NOMO-1 (cell line): ENCODE measurements around the gene GH1.
A peak's percentile ranks its signal among the peaks of the same experiment; 100 is the strongest.
"Not testable (repeated sequence)": the region's sequence is repeated elsewhere in the genome, so short reads cannot be mapped to it uniquely, and the experiment has no call there.

ENCODE experiments used
- DNase-seq, 2 experiments: peaks; one replicate each; lab custom pipeline; 2025; ENCODE audit not compliant: unreplicated experiment in 2 of 2; lab: John Stamatoyannopoulos, UW

GH1 gene

DNA sequence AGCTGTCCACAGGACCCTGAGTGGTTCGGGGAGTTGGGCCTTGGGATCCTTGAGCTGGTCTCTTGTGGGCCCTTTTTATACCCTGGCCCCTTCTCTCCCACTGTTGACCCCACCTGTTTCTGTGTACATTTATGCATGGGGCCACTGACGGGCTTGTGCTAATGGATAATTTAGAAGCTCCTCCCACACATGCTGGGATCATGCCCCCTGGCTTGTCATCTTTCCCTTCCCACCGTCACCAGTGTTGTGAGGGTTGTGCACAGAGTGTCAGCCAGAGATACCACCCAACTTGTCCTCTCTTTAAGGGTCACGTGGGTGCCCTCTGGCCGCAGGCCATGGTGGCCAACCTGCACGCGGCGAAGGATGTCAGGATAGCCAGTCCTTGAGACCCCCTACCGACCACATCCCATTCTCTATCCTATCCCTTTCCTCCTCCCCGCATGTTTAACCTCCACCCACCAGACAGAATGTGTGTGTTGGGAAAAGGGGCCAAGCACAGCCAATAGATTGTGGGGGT is at the start of gene GH1:
Gene GH1, minus strand, starts transcription at position 51 of the 517 bp plus-strand sequence. CDS start 63 bp downstream, outside the sequence.
- DNase-seq = not testable (repeated sequence)

DNA sequence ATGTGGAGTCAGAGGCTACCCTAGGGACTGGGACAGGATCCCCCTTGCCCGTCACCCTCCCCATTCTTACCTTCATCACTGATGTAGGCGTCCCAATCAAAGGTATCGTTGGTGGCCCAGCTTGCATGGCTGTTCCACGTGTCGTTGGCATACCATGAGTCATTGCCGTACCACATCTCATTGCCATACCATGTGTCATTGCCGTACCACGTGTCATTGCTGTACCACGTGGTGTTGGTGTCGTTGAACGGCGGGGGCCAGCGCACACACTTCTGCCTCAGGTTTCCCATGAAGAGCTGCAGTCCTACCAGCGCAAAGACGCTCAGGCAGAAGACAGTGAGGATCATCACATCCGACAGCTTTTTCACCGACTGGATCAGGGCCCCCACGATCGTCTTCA is 49.3 kb upstream of the GH1 start:
- DNase-seq = no peak

DNA sequence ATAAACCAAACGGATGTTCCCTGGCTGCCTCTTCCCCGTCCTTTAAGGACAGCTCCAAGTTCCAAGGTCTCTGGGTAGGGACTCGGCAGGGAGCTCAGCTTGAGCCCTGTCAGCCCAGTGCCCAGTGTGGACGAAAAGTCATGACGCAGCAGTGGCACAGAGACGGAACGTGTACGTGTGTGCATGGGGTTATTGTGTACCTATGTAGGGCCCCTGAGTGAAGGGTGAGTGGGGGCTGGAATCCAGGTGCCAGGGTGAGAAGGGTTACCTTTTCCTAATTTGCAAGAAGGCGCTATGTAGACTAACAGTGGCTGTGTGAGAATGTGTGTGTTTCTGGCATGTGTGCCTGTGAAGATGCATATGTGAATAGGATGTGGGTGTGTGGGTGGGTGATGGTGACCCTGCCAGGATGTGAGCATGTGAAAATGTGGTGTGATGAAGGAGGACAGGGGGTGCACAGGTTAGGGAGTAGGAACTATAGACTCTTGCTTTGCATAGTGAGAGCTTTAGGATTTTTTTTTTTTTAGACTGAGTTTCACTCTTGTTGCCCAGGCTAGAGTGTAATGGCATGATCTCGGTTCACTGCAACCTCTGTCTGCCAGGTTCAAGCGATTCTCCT is 48.1 kb upstream of the GH1 start:
- DNase-seq = no peak

DNA sequence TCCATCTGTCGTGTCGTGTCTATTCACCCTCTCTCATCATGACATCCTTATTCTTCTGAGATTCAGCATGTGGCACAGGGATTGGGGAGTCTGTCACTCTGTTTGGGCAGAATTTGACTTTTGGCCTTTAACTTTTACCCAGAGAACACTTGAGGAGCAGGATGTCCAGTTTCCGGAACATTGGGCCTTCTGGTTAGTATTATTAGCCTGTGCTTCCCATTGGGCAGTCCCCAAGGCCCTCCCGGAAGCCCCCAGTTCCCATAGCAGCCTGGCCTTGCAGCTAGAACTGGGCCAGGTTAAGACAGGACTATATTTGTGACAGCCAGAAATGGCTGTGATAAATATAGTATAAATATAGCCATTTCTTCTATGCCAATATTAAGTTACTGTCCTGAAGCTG is 44.5 kb upstream of the GH1 start:
- no peak for DNase-seq

GRCh38 chr17:63962298-63962744 is 43.7 kb upstream of the GH1 start:
- no peak for DNase-seq

GRCh38 chr17:63961355-63962212 is 42.9 kb upstream of the GH1 start:
- peak; percentile 44 to 47 for DNase-seq

- DNase-seq = no peak
These were observed 41.8 kb upstream of the GH1 start for GRCh38 chr17:63960430-63960829.

DNA sequence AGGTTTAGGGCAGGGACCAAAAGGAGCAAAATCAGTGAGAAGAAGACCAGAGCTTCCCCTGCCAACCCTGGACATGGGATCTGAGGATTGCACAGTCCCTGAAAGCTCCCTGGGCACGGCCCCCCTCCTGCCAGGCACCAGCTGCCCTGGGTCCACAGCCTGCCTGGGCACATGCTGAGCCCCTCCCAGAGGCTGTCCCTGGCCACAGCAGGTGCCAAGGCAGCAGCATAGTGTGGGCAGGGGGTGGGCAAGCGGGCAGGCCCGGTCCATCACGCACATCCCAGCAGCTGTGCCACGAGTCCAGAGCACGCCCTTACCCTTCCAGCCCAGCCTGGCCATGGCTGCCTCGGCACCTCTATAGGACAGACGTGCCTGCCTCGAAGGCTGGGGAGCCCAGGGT is 41.4 kb upstream of the GH1 start:
- no peak for DNase-seq

DNA sequence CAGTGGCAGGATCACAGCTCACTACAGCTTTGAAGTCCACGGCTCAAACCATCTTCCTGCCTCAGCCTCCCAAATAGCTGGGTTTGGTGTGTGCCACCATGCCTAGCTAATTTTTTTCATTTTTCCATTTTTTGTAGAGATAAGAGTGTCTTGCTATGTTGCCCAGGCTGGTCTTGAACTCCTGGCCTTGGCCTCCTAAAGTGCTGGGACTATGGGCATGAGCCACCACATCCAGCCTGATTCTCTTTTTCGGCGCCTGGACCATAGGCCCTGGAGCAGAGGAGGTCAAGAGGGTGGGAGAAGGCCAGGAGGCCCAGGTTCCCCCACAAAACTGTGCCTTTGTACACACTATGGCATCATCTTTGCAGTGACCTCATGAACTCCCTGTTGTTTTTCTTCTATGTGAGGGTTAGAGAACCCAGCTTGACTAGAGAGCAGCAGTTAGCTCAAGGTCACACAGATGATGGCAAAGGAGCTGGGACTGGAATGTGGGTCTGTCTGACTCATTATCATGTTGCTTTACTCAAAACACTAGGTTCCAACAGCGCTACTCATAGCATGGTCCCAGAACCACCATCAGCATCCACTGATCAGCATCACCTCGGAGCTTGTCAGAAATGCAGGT is 37.8 kb upstream of the GH1 start:
- DNase-seq = no peak

DNA sequence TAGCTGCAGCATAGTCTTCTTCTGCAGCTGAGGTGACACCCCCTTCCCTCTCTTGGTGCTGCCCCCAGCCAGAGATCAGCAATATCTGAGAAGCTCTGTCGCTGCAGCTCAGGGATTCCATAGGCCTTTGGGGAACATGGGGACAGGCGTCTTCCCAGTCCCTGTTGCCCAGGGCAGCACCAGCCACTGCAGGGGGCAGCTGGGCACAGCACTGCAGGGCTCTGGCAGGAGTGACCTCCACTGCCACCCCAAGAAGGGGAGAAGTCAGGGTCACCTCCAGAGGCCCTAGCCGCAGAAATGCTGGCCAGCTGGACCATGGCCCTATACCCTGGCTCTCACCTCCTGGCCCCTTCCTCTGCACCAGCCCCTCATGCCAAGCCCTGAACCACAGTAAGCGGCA is 37.2 kb upstream of the GH1 start:
- no peak for DNase-seq

GRCh38 chr17:63955232-63955631 is 36.6 kb upstream of the GH1 start:
- DNase-seq = no peak

GRCh38 chr17:63954402-63955063 is 35.9 kb upstream of the GH1 start:
- DNase-seq = peak in 1 of 2 experiments; percentile 10

DNA sequence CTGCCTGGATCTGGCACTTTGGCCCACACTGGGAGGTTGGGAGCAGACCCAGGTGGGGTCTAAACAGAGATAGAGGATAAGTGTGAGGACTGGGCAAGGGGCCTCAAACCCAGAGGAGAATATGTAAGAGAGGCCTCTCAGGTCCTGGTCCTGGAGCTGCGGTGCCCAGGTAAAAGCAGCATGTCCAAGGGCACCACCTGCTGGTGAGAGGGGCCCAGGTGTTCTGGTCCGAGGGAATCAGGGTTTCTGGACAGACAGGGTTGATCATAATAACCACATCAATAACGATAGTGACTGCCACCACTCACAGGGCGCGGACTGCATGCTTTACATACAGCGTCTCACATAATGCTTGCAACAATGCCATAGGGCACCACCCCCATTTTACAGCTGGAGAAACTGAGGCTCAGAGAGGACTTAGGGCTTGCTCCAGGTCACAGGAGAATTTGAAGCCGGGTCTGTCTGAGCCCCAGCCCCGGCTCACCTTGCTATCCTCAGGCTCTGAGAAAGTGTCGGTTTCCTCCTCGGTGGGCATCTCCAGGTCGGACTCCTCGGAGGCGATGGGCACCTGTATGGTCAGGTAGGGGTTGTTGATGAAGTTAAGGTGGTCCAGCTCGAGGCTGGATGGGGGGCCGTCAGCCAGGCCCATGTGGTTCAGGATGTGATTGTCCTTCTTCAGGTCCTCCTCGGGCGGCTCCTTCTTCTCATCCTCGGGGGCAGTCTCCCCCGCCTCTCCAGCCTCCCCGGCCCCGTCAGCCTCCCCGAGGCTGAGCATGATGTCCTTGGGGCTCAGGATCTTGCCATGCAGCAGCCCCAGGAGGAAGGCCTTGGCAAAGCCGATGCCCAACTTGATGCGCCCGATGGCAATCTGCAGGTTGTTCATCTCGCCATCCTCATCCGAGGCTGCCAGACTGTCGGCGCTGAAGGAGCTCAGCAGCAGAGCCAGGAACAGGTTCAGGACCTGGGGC is 32.6 kb upstream of the GH1 start:
- no peak for DNase-seq

DNA sequence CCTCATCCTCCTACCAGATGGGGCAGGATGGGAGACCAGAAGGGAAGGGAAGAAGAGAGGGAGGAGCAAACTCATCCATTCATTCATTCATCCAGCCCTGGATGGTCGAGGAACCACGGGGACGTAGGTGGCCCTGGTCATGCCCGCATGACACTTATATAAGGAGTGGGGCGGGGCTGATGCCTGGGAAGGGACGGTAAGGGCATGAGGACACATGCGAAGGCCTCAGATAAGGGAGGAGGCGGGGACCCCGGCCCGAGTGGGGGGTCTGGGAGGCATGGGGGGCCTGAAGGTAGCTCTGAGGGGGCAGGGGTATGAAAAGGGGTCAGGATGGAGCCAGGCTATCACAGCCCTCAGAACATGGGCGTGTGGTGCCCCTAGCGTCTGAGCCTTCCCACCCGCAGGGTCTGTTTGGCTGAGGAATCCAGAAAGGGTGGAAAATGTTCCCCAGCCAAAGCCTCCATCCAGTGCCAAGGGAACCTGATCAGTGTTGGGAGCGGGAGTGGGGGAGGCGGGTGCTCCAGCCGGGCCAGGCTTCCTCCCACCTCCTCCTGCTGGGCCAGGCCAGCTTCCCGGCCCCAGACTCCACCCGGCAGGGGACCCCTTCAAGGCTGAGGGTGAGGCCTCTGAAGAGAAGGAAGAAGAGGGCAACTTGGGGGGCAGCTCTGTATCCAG is 31.1 kb upstream of the GH1 start:
- DNase-seq = no peak

DNA sequence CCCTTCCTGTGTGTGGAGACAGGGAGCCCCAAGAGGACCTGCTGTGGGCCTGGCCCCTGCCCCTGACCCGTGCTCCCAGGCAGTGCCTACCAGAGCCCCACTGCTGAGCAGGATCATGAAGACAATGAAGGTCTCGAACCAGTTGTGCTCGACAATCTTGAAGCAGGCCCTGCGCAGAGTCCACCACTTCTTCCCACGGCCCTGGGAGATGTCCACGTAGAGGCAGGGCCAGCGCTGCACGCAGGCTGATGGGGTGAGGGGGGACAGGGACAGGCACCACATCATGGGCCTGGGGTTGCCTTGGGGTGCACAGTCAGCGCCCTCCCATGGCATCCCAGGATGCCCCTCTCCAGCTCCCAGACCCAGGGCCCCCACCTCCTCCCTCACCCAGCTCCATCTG is 29.9 kb upstream of the GH1 start:
- DNase-seq = no peak

DNA sequence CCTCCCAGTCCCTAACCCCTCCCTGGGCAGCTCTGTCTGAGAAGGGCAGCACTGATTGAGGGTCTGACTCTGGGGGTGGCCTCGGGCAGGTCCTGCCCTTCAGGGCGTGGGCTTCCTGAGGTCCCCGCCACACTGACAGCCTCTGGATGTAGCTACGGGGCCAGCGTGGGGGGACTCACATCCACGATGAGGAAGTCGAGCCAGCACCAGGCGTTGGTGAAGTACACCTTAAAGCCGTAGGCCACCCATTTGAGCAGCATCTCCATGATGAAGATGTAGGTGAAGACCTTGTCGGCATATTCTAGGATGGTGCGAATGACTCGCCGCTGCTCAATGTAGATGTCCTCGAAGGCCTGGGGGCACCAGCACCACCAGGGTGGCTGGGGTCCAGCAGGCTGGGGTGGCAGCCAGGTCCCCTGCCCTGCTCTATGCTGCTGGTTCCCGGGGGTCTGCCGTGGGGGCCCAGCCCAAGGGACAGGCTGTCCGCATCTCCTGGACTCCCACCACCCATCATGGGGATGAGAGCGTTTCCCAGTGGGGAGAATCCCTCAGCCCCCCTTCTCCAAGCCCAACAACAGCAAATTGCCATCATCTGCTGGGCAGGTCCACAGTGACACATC is 29.2 kb upstream of the GH1 start:
- DNase-seq = no peak

DNA sequence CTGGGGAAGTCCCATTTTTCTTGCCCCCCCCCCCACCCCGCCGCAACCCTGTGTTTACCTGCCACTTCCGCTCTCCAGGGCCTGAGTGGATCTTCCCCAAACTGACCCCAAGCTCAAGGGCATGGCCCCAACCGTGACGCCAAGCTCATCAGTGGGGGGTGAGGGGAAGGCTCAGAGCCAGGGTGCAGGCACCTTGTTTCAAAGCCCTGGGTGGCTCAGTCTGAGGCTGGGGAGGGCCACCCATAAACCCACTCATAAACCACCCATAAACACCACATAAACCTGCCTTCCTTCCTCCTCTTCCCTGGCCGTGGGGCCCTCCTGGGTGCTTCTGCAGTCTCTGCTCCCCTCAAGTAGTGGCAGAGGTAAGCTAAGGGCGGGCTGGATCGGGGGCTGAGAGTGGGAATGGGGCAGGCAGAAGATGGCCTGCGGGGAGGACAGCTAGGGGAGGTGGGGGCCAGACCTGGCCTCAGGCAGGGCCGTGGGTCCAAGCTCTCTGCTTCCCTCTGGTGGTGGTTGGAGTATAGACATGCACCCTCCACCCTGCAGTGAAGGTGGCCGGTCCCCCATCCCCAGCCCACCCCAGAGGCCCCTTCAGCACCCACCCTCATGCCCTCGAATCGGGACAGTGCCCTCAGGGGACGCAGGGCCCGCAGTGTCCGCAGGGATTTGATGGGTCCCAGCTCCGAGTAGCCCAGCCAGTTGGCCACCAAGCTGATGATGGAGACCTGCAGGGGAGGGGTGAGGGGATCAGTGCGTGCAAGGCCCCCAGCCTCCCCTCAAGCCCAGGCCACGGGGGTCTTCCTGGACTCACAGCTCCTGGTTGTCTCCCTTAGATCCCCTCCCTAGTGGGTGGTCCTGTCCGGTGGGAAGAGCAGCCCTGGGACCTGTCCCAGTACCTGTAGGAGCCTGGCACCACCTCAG is 28.1 kb upstream of the GH1 start:
- DNase-seq = peak; percentile 44 to 56
